ENCODE measurements around the gene CAMK2G.
"Not testable (repeated sequence)": the region's sequence is repeated elsewhere in the genome, so short reads cannot be mapped to it uniquely, and the experiment has no call there.

CAMK2G gene

GRCh38 chr10:73874267-73875138 is at the start of gene CAMK2G:
Gene CAMK2G, minus strand, starts transcription at chr10:73874555. Its CDS starts 94 bp downstream, at chr10:73874461.
- in situ Hi-C loops (cut with MboI; ENCODE audit: low sequenced_read_pairs): no loop called here

- in situ Hi-C loops (cut with MboI; ENCODE audit: low sequenced_read_pairs): no loop called here
Measured at GRCh38 chr10:73922864-73923133, 48.4 kb upstream of the CAMK2G start.

- in situ Hi-C loops (cut with MboI; ENCODE audit: low sequenced_read_pairs): no loop called here
Measured at GRCh38 chr10:73922007-73922863, 47.9 kb upstream of the CAMK2G start.

GRCh38 chr10:73920089-73920488 is 45.7 kb upstream of the CAMK2G start:
- in situ Hi-C loops (cut with MboI; ENCODE audit: low sequenced_read_pairs): no loop called here

- in situ Hi-C loops (cut with MboI; ENCODE audit: low sequenced_read_pairs): not testable (repeated sequence)
Measured at GRCh38 chr10:73919481-73919880, 45.1 kb upstream of the CAMK2G start.

GRCh38 chr10:73917566-73918305 is 43.4 kb upstream of the CAMK2G start:
- in situ Hi-C loops (cut with MboI; ENCODE audit: low sequenced_read_pairs): no loop called here

- in situ Hi-C loops (cut with MboI; ENCODE audit: low sequenced_read_pairs): no loop called here
Measured at GRCh38 chr10:73916761-73917470, 42.6 kb upstream of the CAMK2G start.

- in situ Hi-C loops (cut with MboI; ENCODE audit: low sequenced_read_pairs): no loop called here
Measured at GRCh38 chr10:73915206-73915851, 41.0 kb upstream of the CAMK2G start.

- in situ Hi-C loops (cut with MboI; ENCODE audit: low sequenced_read_pairs): no loop called here
Measured at GRCh38 chr10:73914036-73914435, 39.7 kb upstream of the CAMK2G start.

- in situ Hi-C loops (cut with MboI; ENCODE audit: low sequenced_read_pairs): no loop called here
Measured at GRCh38 chr10:73911553-73912004, 37.2 kb upstream of the CAMK2G start.

GRCh38 chr10:73910764-73911552 is 36.6 kb upstream of the CAMK2G start, which contains the start of gene PLAU:
Gene PLAU, plus strand, starts transcription at chr10:73911132. Its CDS starts 424 bp downstream, at chr10:73911556.
- in situ Hi-C loops (cut with MboI; ENCODE audit: low sequenced_read_pairs): no loop called here

GRCh38 chr10:73910401-73910763 is 36.0 kb upstream of the CAMK2G start:
- in situ Hi-C loops (cut with MboI; ENCODE audit: low sequenced_read_pairs): no loop called here

GRCh38 chr10:73909540-73910115 is 35.3 kb upstream of the CAMK2G start:
- in situ Hi-C loops (cut with MboI; ENCODE audit: low sequenced_read_pairs): no loop called here

GRCh38 chr10:73908853-73909539 is 34.6 kb upstream of the CAMK2G start:
- in situ Hi-C loops (cut with MboI; ENCODE audit: low sequenced_read_pairs): no loop called here

GRCh38 chr10:73907841-73908517 is 33.6 kb upstream of the CAMK2G start:
- in situ Hi-C loops (cut with MboI; ENCODE audit: low sequenced_read_pairs): no loop called here

GRCh38 chr10:73906524-73907447 is 32.4 kb upstream of the CAMK2G start:
- in situ Hi-C loops (cut with MboI; ENCODE audit: low sequenced_read_pairs): no loop called here

Data from HL-60/S4 (cell line).